Activated CD4-positive, alpha-beta memory T cell treated with anti-CD3 and anti-CD28 coated beads for 36 hours (primary cell): ENCODE measurements around the gene UMAD1. TPM values are rescaled to one million over a fixed set of nuclear protein-coding genes. Genes with fewer than 3 reads are reported as not detected.
A peak's percentile ranks its signal among the peaks of the same experiment; 100 is the strongest.

Source experiments
- CTCF ChIA-PET: fragments of 350-600 bp; sonication (Branson Sonifier 250); formaldehyde crosslinking; loops from one replicate; lab custom pipeline; 2021; ENCODE audit warnings: antibody characterized with exemption, inconsistent platforms; lab: Charles Lee
- POLR2A ChIA-PET: fragments of 350-600 bp; sonication (Branson Sonifier 250); formaldehyde crosslinking; loops from one replicate; lab custom pipeline; 2021; ENCODE audit warnings: antibody characterized with exemption; lab: Charles Lee
- DNase-seq: peaks from one replicate; pipeline ENCODE4 v3.0.0-alpha.2; 2020
- H3K27ac Mint-ChIP-seq: one replicate; pipeline ENCODE4 v1.8.0; 2021; ENCODE audit warnings: mixed read lengths
- H3K27me3 Mint-ChIP-seq: one replicate; pipeline ENCODE4 v1.8.0; 2021; ENCODE audit warnings: mixed read lengths
- H3K36me3 Mint-ChIP-seq: one replicate; pipeline ENCODE4 v1.8.0; 2021; ENCODE audit warnings: mixed read lengths
- H3K4me1 Mint-ChIP-seq: one replicate; pipeline ENCODE4 v1.8.0; 2021; ENCODE audit warnings: low read depth, mixed read lengths
- H3K4me3 Mint-ChIP-seq: one replicate; pipeline ENCODE4 v1.8.0; 2021; ENCODE audit warnings: mild to moderate bottlenecking, mixed read lengths
- H3K9me3 Mint-ChIP-seq: one replicate; pipeline ENCODE4 v1.8.0; 2021; ENCODE audit warnings: mixed read lengths
- intact Hi-C: fragments of 100-400 bp; cut with micrococcal nuclease; formaldehyde crosslinking; loops from one replicate; pipeline ENCODE4 v1.15.1; 2023
- total RNA-seq, 2 experiments: library from RNA; stranded (reverse); gene quantifications; one replicate each; pipeline ENCODE4 v1.2.3, GENCODE V29; 2021

Gene UMAD1
- total RNA-seq, 2 experiments from 2014 or later, result 15.0 to 17.6 TPM

- ChIA-PET POLR2A (no interaction called here), CTCF (no interaction called here)
- no peak for DNase-seq
- Mint-ChIP-seq H3K9me3 (no peaks in the 10 kb centered on the region), H3K4me1 (peaks cover 23% of the 10 kb centered on the region), H3K27ac (no peak overlapping the region), H3K36me3 (no peaks in the 10 kb centered on the region), H3K4me3 (no peak overlapping the region), H3K27me3 (no peaks in the 10 kb centered on the region)
- intact Hi-C loops, result loop anchor here (5.0 to 10.0 kb wide), 2 partner anchors 92 to 585 kb away; partner anchors contain the start of gene C1GALT1
Observed at GRCh38 chr7:7769710-7770627, 129.4 kb downstream of the UMAD1 start.

DNA sequence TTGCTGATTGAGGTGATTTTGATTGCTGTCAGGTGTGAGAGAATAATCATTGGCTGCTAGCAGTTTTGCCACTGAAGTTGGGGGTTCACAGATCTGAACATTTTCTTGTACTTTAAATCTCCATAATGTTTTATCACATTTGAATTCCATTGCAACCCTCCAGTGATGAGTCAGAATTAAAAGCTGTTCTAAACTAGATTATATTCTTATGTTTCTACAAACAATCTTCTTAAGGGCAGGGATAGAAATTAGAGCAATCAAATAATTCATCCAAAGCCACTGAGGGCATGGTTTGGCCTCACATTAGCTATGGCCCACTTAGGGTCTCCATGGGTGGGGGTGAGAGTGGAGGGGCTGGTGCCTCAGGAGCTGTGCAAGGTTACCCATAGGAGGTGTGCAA is 130.9 kb downstream of the UMAD1 start:
- no peak overlapping the region for H3K4me3 Mint-ChIP-seq
- H3K4me1 Mint-ChIP-seq, result peaks cover 19% of the 10 kb centered on the region
- DNase-seq, result no peak
- H3K27ac Mint-ChIP-seq, result no peak overlapping the region
- H3K36me3 Mint-ChIP-seq, result no peaks in the 10 kb centered on the region
- intact Hi-C loops, result loop anchor here (5.0 kb wide), 1 partner anchor 91 kb away; no protein-coding TSS in a partner anchor
- no peaks in the 10 kb centered on the region for H3K27me3 Mint-ChIP-seq
- H3K9me3 Mint-ChIP-seq, result no peaks in the 10 kb centered on the region
- ChIA-PET POLR2A (interaction anchor here (1.5 kb wide), 1 partner anchor 52 kb away, joined by 3 read pairs; no protein-coding TSS in a partner anchor), CTCF (interaction anchor here (1.2 to 2.3 kb wide), 2 partner anchors 10 to 13 kb away, joined by 3 to 9 read pairs; no protein-coding TSS in a partner anchor)

- Mint-ChIP-seq H3K36me3 (no peaks in the 10 kb centered on the region), H3K9me3 (no peaks in the 10 kb centered on the region), H3K4me1 (peaks cover 19% of the 10 kb centered on the region), H3K4me3 (no peak overlapping the region), H3K27ac (no peak overlapping the region), H3K27me3 (no peaks in the 10 kb centered on the region)
- POLR2A ChIA-PET, result interaction anchor here (0.5 kb wide), 1 partner anchor 198 kb away, joined by 3 read pairs; no protein-coding TSS in a partner anchor
- CTCF ChIA-PET, result interaction anchor here (0.8 to 2.3 kb wide), 5 partner anchors 11 to 418 kb away, joined by 3 to 9 read pairs (median 5); partner anchors contain the start of gene RPA3
- intact Hi-C loops, result loop anchor here (1.0 to 5.0 kb wide), 4 partner anchors 17 to 404 kb away; no protein-coding TSS in a partner anchor
- peak; percentile 41 for DNase-seq
Observed at GRCh38 chr7:7772397-7772821, 131.9 kb downstream of the UMAD1 start.

DNA sequence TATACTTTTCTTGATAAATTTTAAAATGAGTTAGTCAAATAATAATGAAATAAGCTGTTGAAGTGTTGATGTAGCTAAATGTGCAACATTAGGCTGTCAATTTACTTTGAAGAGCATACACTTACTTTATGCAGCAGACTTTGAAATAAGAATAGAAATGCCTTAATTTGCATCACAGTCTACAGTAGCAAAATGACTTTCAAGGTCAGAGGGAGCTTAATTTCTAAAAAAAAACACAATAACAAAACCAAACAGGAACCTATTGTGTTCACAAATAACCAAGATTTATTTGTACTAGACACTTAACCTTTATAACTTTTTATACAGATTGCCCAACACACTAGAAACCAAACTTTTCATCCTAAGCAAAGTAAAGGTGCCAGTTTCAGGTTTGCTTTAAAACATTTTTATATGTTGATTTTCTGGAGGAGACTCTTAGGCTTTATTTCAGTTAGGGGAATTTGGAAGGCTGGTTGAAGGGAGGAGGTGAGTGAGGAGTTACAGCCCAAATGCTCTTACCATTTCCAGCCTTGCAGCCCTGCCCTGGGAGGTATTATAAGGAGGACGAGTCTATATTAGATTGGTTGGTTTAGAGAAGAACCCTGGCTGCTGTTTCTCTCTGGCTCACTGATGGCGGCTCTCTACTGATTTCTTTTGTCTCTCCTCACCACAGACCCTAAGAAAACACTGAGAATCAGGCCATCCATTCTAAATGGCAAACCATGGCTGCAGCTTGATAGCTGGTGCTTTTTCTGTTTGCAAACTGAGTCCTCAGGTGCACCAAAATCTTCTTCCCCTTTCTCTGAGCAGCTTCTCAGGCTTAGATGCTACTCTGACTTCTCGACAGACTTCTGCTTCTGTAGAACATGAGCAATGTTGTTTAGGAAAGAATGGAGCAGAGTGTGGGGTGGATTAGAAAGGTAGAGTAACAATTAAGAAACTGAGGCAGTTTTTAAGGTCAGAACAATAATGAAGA is 133.1 kb downstream of the UMAD1 start:
- no peak for DNase-seq
- H3K4me3 Mint-ChIP-seq, result no peak overlapping the region
- H3K4me1 Mint-ChIP-seq, result peaks cover 19% of the 10 kb centered on the region
- POLR2A ChIA-PET, result no interaction called here
- CTCF ChIA-PET, result interaction anchor here (0.8 to 2.3 kb wide), 4 partner anchors 13 to 417 kb away, joined by 4 to 9 read pairs (median 6); partner anchors contain the start of gene RPA3
- no peaks in the 10 kb centered on the region for H3K27me3 Mint-ChIP-seq
- H3K36me3 Mint-ChIP-seq, result no peaks in the 10 kb centered on the region
- intact Hi-C loops, result loop anchor here (2.0 to 5.0 kb wide), 2 partner anchors 89 to 353 kb away; no protein-coding TSS in a partner anchor
- H3K9me3 Mint-ChIP-seq, result no peaks in the 10 kb centered on the region
- no peak overlapping the region for H3K27ac Mint-ChIP-seq

GRCh38 chr7:7779888-7780287 is 139.3 kb downstream of the UMAD1 start:
- ChIA-PET CTCF (no interaction called here), POLR2A (no interaction called here)
- intact Hi-C loops, result no loop called here
- Mint-ChIP-seq H3K36me3 (no peaks in the 10 kb centered on the region), H3K4me3 (no peak overlapping the region), H3K4me1 (peaks cover 10% of the 10 kb centered on the region), H3K9me3 (no peaks in the 10 kb centered on the region), H3K27ac (no peak overlapping the region), H3K27me3 (no peaks in the 10 kb centered on the region)
- DNase-seq, result no peak

DNA sequence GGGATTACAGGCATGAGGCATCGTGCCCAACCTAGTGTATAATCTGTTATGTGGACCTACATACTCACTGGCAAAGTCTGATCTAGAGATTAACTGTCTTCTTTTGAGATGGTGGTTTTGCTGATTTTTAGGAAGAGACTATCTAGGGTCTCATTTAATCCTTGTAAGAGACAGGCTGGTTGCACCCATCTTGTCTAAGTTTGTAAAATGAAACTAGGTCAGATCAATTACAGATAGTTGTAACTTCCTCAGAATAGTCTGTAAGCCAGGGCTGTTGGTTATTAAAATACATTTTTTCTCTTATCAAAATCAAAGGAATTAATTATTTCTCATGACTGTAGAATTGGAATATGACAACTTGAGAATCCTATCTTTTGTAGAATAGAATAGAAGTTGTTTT is 142.4 kb downstream of the UMAD1 start:
- DNase-seq, result no peak
- Mint-ChIP-seq H3K4me1 (peaks cover 10% of the 10 kb centered on the region), H3K27me3 (no peaks in the 10 kb centered on the region), H3K9me3 (no peaks in the 10 kb centered on the region), H3K36me3 (no peaks in the 10 kb centered on the region), H3K4me3 (no peak overlapping the region), H3K27ac (no peak overlapping the region)
- ChIA-PET CTCF (no interaction called here), POLR2A (no interaction called here)
- intact Hi-C loops, result no loop called here

DNA sequence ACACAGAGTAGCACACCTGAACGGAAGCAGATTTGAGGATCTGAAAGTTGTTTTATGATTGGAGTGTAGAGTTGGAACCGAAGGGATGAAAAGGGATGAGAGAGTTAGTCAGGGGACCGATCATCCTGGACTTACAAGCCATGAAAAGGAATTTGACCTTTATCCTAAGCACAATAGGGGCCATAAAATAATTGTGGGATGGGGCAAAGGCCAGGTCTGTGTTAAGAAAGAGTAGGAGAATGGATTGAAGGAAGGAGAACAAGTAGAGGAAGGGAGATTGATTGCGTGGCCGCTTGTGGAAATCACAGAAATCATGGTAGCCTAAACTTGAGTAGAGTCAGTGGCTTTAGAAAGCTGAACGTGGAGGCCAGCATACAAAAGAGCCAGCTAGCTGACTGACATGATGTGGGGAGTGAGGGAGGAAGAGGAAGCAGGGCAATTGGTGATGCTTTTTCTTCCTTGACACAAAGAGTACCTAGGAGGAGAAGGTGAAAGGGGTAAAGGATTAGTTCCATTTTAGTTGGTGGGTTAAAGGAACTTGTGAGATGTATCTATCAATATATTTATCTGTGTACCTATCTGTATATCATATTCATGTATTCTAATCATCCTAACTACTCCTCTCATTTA is 144.9 kb downstream of the UMAD1 start:
- Mint-ChIP-seq H3K27me3 (no peaks in the 10 kb centered on the region), H3K9me3 (no peaks in the 10 kb centered on the region), H3K4me1 (peaks cover 10% of the 10 kb centered on the region), H3K4me3 (no peak overlapping the region), H3K27ac (no peak overlapping the region), H3K36me3 (no peaks in the 10 kb centered on the region)
- POLR2A ChIA-PET, result no interaction called here
- CTCF ChIA-PET, result no interaction called here
- intact Hi-C loops, result loop anchor here (5.0 kb wide), 1 partner anchor 47 kb away; no protein-coding TSS in a partner anchor
- no peak for DNase-seq

GRCh38 chr7:7786595-7786994 is 146.0 kb downstream of the UMAD1 start:
- Mint-ChIP-seq H3K9me3 (no peaks in the 10 kb centered on the region), H3K36me3 (peaks cover 1% of the 10 kb centered on the region), H3K27ac (no peak overlapping the region), H3K27me3 (no peaks in the 10 kb centered on the region), H3K4me1 (peaks cover 10% of the 10 kb centered on the region), H3K4me3 (no peak overlapping the region)
- CTCF ChIA-PET, result no interaction called here
- POLR2A ChIA-PET, result no interaction called here
- no peak for DNase-seq
- intact Hi-C loops, result loop anchor here (5.0 kb wide), 1 partner anchor 46 kb away; no protein-coding TSS in a partner anchor

DNA sequence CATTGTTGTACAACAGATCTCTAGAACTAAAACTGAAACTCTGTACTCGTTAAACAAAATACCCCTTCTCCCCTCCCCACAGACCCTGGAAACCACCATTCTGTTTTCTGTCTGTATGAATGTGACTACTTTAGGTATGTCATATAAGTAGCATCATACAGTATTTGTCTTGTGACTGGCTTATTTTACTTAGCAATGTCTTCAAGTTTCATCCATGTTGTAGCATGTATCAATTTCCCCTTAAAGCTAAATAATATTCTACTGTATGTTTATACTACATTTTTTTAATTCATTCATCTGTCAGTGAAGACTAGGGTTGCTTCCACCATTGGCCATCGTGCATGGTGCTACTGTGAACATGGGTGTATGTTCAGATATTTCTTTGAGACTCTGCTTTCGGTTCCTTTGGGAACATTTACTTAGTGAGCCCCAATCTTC is 149.0 kb downstream of the UMAD1 start:
- H3K27me3 Mint-ChIP-seq, result no peaks in the 10 kb centered on the region
- no peak overlapping the region for H3K27ac Mint-ChIP-seq
- no peaks in the 10 kb centered on the region for H3K9me3 Mint-ChIP-seq
- CTCF ChIA-PET, result no interaction called here
- H3K4me3 Mint-ChIP-seq, result no peak overlapping the region
- POLR2A ChIA-PET, result no interaction called here
- H3K36me3 Mint-ChIP-seq, result peaks cover 10% of the 10 kb centered on the region
- intact Hi-C loops, result loop anchor here (1.0 to 5.0 kb wide), 2 partner anchors 17 to 43 kb away; no protein-coding TSS in a partner anchor
- peaks cover 7% of the 10 kb centered on the region for H3K4me1 Mint-ChIP-seq
- no peak for DNase-seq

GRCh38 chr7:7790041-7790741 is 149.6 kb downstream of the UMAD1 start:
- no peaks in the 10 kb centered on the region for H3K27me3 Mint-ChIP-seq
- peaks cover 13% of the 10 kb centered on the region for H3K36me3 Mint-ChIP-seq
- no peak for DNase-seq
- H3K9me3 Mint-ChIP-seq, result no peaks in the 10 kb centered on the region
- ChIA-PET POLR2A (no interaction called here), CTCF (no interaction called here)
- H3K27ac Mint-ChIP-seq, result no peak overlapping the region
- intact Hi-C loops, result no loop called here
- H3K4me3 Mint-ChIP-seq, result no peak overlapping the region
- H3K4me1 Mint-ChIP-seq, result peaks cover 7% of the 10 kb centered on the region

- no peak overlapping the region for H3K4me3 Mint-ChIP-seq
- no peak overlapping the region for H3K27ac Mint-ChIP-seq
- H3K4me1 Mint-ChIP-seq, result peaks cover 9% of the 10 kb centered on the region
- H3K9me3 Mint-ChIP-seq, result no peaks in the 10 kb centered on the region
- H3K36me3 Mint-ChIP-seq, result peaks cover 24% of the 10 kb centered on the region
- DNase-seq, result no peak
- POLR2A ChIA-PET, result no interaction called here
- intact Hi-C loops, result no loop called here
- CTCF ChIA-PET, result no interaction called here
- no peaks in the 10 kb centered on the region for H3K27me3 Mint-ChIP-seq
Observed at GRCh38 chr7:7791523-7791922, 151.0 kb downstream of the UMAD1 start.
